ENCODE measurements around the gene PALLD.

The PALLD gene

DNA sequence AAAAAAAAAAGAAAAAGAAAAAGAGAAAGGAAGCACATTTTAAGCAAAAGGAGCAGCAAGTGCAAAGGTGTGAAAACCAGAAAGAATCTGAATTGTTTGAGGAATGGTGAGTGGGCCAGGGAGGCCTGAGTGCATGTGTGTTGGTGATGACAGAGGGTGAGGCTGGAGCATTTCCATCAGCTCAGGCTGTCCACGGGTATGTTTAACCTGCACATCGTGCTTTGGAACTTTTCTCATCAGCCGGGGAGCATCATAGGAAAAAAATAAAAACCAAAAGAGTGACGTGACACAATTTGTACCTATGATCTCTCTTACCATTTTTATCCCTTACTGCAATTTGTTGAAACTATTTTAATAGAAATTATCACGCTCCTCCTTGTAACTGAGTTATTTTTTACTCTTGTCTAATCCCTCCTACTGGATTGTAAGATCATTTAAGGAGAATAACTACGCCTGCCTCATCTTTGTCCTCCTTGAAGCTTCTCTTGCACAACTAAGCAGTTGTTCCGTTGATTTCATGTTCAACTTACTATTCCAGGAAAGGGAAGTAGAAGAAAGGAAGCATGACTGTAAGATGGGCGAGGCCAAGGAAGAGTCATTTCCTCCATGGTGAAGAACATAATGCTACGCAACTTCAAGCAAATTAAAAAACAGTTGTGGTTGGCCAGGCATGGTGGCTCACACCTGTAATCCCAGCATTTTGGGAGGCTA is 7.0 kb downstream of the PALLD start:
- DNase-seq (no peak), ATAC-seq (ENCODE audit: insufficient read depth, low read depth) (no peak)
- H3K79me2 ChIP-seq (ENCODE audit: insufficient read depth, low read length): no peaks in the 10 kb centered on the region
- H3K9me3 ChIP-seq (ENCODE audit: insufficient read depth, low read length, severe bottlenecking): no peaks in the 10 kb centered on the region
- H3K4me2 ChIP-seq (ENCODE audit: insufficient read depth, low read length): no peak overlapping the region
- H3K36me3 ChIP-seq (ENCODE audit: insufficient read depth, low read length): no peaks in the 10 kb centered on the region
- H4K20me1 ChIP-seq (ENCODE audit: insufficient read depth, low read length): no peaks in the 10 kb centered on the region
- peaks cover 9% of the 10 kb centered on the region; the same call in 1 of the 2 replicates for H3K4me1 ChIP-seq (ENCODE audit: insufficient read depth, low read length)
- H3K27me3 ChIP-seq (ENCODE audit: insufficient read depth, low read length, poor library complexity): no peaks in the 10 kb centered on the region
- no peak overlapping the region for H3K4me3 ChIP-seq (ENCODE audit: low read depth in 1 of 2, low read length in 2 of 2)
- no peak overlapping the region for H2AFZ ChIP-seq (ENCODE audit: low read depth, low read length)
- no peak overlapping the region for H3K27ac ChIP-seq (ENCODE audit: low read length)
- TF ChIP-seq, protein P1, sequence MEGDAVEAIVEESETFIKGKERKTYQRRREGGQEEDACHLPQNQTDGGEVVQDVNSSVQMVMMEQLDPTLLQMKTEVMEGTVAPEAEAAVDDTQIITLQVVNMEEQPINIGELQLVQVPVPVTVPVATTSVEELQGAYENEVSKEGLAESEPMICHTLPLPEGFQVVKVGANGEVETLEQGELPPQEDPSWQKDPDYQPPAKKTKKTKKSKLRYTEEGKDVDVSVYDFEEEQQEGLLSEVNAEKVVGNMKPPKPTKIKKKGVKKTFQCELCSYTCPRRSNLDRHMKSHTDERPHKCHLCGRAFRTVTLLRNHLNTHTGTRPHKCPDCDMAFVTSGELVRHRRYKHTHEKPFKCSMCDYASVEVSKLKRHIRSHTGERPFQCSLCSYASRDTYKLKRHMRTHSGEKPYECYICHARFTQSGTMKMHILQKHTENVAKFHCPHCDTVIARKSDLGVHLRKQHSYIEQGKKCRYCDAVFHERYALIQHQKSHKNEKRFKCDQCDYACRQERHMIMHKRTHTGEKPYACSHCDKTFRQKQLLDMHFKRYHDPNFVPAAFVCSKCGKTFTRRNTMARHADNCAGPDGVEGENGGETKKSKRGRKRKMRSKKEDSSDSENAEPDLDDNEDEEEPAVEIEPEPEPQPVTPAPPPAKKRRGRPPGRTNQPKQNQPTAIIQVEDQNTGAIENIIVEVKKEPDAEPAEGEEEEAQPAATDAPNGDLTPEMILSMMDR (IDR thresholded peaks at IDR 0.05; ENCODE audit: borderline replicate concordance, extremely low read depth, low read length, poor library complexity, severe bottlenecking): no peak
- TF ChIP-seq EZH2 (IDR thresholded peaks at IDR 0.05; ENCODE audit: borderline replicate concordance, low read depth, low read length, severe bottlenecking): no peak
- no peak overlapping the region for H3K9ac ChIP-seq (ENCODE audit: low read depth, low read length)

DNA sequence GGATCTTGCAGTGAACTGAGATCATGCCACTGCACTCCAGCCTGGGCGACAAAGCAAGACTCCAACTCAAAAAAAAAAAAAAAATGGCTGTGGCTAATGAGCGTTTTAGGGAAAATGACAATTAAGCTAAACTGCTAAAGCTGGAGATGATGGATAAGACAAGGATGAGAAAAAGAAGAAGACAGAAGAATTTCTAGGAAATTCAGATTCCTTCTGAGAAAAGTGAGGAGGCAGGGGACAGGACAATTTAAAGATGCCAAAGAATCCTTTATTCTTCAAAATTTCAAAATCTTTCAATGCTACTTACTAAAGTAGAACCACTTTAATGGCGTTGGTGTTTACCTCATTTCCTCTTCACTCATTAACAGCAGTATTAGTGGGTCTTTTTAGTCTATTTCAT is 7.7 kb downstream of the PALLD start:
- H3K27ac ChIP-seq (ENCODE audit: low read length): no peak overlapping the region
- H3K4me3 ChIP-seq (ENCODE audit: low read depth in 1 of 2, low read length in 2 of 2): no peak overlapping the region
- no peaks in the 10 kb centered on the region for H4K20me1 ChIP-seq (ENCODE audit: insufficient read depth, low read length)
- DNase-seq (no peak), ATAC-seq (ENCODE audit: insufficient read depth, low read depth) (no peak)
- no peak overlapping the region for H2AFZ ChIP-seq (ENCODE audit: low read depth, low read length)
- TF ChIP-seq, protein P1 (IDR thresholded peaks at IDR 0.05; ENCODE audit: borderline replicate concordance, extremely low read depth, low read length, poor library complexity, severe bottlenecking): no peak
- no peak for TF ChIP-seq EZH2 (IDR thresholded peaks at IDR 0.05; ENCODE audit: borderline replicate concordance, low read depth, low read length, severe bottlenecking)
- no peaks in the 10 kb centered on the region for H3K36me3 ChIP-seq (ENCODE audit: insufficient read depth, low read length)
- H3K79me2 ChIP-seq (ENCODE audit: insufficient read depth, low read length): no peaks in the 10 kb centered on the region
- no peak overlapping the region for H3K4me2 ChIP-seq (ENCODE audit: insufficient read depth, low read length)
- H3K9me3 ChIP-seq (ENCODE audit: insufficient read depth, low read length, severe bottlenecking): no peaks in the 10 kb centered on the region
- no peaks in the 10 kb centered on the region for H3K27me3 ChIP-seq (ENCODE audit: insufficient read depth, low read length, poor library complexity)
- no peak overlapping the region for H3K9ac ChIP-seq (ENCODE audit: low read depth, low read length)
- H3K4me1 ChIP-seq (ENCODE audit: insufficient read depth, low read length): peaks cover 10% of the 10 kb centered on the region; the same call in 1 of the 2 replicates

DNA sequence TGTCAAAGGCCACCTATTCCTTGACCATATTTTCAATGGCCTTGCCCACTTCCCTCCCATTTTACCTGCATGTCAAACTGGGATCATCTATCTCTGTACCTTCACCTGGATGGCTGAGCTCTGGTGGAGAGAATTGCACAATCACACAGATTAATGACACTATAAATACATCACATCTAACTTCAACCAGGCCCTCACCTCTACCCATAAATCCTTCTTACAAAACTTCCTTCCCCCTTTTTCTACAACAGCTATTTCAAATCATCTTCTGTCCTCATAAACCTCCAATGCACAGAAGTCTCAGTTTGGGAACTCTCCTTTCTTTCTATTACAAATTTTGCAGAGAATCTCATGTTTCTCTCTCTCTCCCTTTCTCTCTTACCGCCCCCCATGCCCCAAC is 9.2 kb downstream of the PALLD start:
- TF ChIP-seq, protein P1 (IDR thresholded peaks at IDR 0.05; ENCODE audit: borderline replicate concordance, extremely low read depth, low read length, poor library complexity, severe bottlenecking): no peak
- no peak for TF ChIP-seq EZH2 (IDR thresholded peaks at IDR 0.05; ENCODE audit: borderline replicate concordance, low read depth, low read length, severe bottlenecking)
- H3K79me2 ChIP-seq (ENCODE audit: insufficient read depth, low read length): no peaks in the 10 kb centered on the region
- H3K4me2 ChIP-seq (ENCODE audit: insufficient read depth, low read length): no peak overlapping the region
- H3K27ac ChIP-seq (ENCODE audit: low read length): no peak overlapping the region
- no peak for DNase-seq
- peaks cover 17% of the 10 kb centered on the region; the same call in 1 of the 2 replicates for H3K4me1 ChIP-seq (ENCODE audit: insufficient read depth, low read length)
- no peak for ATAC-seq (ENCODE audit: insufficient read depth, low read depth)
- no peaks in the 10 kb centered on the region for H3K9me3 ChIP-seq (ENCODE audit: insufficient read depth, low read length, severe bottlenecking)
- no peak overlapping the region for H2AFZ ChIP-seq (ENCODE audit: low read depth, low read length)
- no peaks in the 10 kb centered on the region for H3K36me3 ChIP-seq (ENCODE audit: insufficient read depth, low read length)
- no peaks in the 10 kb centered on the region for H3K27me3 ChIP-seq (ENCODE audit: insufficient read depth, low read length, poor library complexity)
- no peak overlapping the region for H3K4me3 ChIP-seq (ENCODE audit: low read depth in 1 of 2, low read length in 2 of 2)
- no peak overlapping the region for H3K9ac ChIP-seq (ENCODE audit: low read depth, low read length)
- no peaks in the 10 kb centered on the region for H4K20me1 ChIP-seq (ENCODE audit: insufficient read depth, low read length)
